GM18499 (cell line): Measurements from ENCODE around the gene REELD1.

Experiments
- ATAC-seq: cut with Tn5 transposase; IDR thresholded peaks from one replicate; pipeline ENCODE4 v1.9.1; 2021; ENCODE audit warnings: moderate number of reproducible peaks; ENCODE audit not compliant: insufficient read depth, unreplicated experiment

The REELD1 gene

GRCh38 chr4:146214238-146214637, at the start of gene REELD1:
Gene REELD1, plus strand, starts transcription at chr4:146214538. Its CDS starts 2,415 bp downstream, at chr4:146216953.
- ATAC-seq, result no peak

- no peak for ATAC-seq
Observed at GRCh38 chr4:146165221-146165620, 49.1 kb upstream of the REELD1 start.

DNA sequence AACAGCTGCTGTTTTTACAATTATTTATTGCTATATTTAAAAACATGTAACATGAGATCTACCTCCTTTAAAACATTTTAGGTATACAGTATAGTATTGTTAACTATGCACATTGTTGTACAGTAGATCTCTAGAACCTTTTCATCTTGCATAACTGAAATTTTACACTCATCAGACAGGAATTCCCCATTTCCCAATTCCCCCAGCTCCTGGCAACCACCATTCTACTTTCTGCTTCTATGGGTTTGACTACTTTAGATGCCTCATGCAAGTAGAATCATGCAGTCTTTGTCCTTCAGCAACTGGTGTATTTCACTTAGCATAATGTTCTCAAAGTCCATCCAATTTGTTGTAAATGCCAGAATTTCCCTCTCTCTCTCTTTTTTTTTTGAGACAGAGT, 48.5 kb upstream of the REELD1 start:
- ATAC-seq, result no peak

- no peak for ATAC-seq
Observed at GRCh38 chr4:146170149-146170548, 44.2 kb upstream of the REELD1 start.

DNA sequence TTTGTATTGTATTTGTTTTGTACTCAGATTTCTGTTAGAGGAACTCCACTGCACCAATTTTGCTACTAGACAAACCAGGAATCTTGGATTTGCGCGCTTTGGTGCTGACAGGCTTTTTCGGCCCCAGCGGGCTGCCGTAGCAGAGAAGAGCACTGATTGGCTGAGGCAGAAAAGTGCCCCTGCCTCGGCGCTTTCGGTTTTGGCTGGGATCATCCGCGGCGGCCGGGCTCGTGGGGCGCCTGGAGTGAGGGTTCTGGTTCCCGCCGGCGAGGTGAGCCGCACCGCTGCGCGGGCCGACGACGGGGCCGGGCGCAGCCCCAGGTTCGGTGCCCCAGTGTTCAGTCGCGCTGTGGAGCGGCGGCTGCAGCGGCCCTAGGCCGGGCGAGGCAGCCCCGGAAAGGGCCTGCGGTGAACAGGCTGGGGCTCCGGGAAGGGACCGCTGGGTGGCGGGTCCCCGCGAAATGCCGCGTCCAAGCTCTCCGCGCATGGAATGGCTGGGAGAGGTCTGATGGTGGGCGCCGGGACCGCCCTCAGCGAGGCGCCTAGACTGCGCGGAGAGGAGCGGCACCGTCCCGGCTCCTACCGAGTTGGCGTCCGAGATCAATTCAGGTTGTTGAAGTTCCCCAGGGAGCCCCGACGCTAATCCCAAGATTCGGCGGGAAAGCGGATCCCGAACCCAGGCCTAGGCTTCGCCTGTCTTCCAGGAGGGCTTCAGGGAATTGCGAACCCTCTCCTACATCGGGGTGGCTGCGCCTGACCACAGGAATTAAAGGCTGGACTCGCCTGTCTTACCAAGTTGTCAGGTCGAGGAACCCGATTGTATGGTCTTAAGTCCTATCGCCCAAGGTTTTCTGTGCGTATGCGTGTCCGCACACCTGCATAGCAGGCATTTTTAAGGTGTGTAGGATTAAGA, 38.5 kb upstream of the REELD1 start, which contains the start of gene LSM6:
Gene LSM6 (plus strand): TSS at position 178 of the 913 bp plus-strand sequence. CDS start 7,204 bp downstream, outside the sequence.
- ATAC-seq, result peak; percentile 85

- no peak for ATAC-seq
Observed at GRCh38 chr4:146176891-146177290, 37.4 kb upstream of the REELD1 start.

GRCh38 chr4:146178126-146178525, 36.2 kb upstream of the REELD1 start:
- no peak for ATAC-seq

- ATAC-seq, result no peak
Observed at GRCh38 chr4:146179784-146180370, 34.5 kb upstream of the REELD1 start.

DNA sequence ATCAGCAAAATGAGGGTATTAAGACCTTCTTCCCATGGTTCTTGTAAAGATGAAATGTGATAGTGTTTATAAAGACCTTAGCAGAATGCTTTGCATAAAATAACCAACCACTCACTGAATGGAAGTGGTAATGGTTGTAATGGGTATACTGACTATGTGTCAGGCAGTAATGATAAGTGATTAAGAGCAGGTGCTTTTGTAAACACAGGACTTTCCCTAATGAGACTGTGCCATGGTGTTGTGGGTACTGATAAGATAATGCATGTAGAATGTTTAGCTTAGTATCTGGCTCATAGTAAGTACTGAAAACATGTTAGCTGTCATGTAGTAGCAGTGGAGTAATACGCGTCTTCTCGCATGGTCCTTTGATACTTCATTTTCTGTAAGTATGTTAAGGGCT, 31.9 kb upstream of the REELD1 start:
- ATAC-seq, result no peak

- ATAC-seq, result no peak
Observed at GRCh38 chr4:146183209-146183608, 31.1 kb upstream of the REELD1 start.

- ATAC-seq, result no peak
Observed at GRCh38 chr4:146186041-146186440, 28.3 kb upstream of the REELD1 start.

- no peak for ATAC-seq
Observed at GRCh38 chr4:146186596-146186995, 27.7 kb upstream of the REELD1 start.

DNA sequence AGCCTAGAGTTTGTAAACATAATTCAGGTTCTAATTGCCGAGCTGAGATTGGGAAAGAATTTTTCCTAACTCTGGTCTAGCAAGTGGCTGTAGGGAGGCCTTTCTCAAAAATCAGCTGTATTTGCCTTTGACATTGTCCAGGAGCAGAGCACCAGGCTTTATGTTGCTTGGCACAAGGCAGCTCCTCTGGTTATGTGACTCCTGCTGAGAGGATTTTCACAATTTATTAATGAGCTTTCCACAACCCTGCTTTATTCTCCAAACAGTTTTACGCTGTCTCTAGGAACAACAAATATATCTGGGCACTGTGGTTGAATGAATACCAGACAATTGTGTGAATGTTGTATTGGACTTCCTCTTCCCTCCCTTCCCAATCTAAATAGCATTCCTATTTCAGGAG, 23.9 kb upstream of the REELD1 start:
- no peak for ATAC-seq

DNA sequence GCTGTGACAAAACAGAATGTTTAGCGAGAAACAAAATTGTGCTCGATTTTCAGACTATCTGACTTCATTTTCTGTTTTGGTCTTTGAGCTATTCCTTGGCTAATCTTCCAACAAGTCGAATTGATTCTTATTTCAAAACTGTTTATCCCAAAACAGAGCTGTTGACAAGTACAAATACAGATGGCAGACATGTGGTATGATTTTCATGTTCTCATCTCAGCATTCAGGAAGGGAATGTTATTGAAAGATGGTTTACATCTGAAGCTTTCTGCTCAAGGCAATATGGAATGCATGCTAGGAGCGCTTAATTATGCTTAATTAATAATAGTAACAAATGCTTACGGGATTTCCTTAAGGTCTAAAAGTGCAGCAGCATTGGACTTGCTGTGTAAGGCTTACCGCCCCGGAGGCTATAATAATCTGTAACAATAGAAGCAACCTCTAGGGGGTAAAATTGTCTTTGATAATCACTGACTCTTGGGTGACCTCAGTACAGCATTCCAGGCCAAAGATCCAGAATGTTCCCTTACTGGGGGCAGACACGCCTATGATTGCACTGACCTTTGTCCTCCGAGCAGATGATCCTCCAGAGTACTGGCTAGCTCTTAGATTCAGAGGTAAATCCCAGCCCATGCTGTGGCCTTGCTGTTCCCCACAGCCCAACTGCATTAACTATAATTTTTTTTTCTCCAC, 22.4 kb upstream of the REELD1 start:
- no peak for ATAC-seq

GRCh38 chr4:146193628-146194027, 20.7 kb upstream of the REELD1 start:
- no peak for ATAC-seq

DNA sequence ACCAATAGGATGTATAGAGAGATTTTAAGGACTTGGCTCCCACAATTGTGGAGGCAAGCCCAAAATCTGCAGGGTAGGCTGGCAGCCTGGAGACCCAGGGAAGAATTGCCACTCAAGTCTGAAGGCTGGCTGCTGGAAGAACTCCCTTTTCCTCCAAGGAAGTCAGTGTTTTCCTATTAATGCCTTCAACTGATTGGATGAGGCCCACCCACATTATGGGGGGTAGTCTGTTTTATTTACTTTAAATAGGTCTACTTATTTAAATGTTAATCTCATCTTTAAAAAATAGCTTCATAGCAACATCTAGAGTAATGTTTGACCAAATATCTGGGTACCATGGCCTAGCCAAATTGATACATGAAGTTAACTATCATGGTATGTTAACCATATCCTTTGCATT, 20.1 kb upstream of the REELD1 start:
- ATAC-seq, result no peak

GRCh38 chr4:146202665-146203064, 11.7 kb upstream of the REELD1 start:
- no peak for ATAC-seq

DNA sequence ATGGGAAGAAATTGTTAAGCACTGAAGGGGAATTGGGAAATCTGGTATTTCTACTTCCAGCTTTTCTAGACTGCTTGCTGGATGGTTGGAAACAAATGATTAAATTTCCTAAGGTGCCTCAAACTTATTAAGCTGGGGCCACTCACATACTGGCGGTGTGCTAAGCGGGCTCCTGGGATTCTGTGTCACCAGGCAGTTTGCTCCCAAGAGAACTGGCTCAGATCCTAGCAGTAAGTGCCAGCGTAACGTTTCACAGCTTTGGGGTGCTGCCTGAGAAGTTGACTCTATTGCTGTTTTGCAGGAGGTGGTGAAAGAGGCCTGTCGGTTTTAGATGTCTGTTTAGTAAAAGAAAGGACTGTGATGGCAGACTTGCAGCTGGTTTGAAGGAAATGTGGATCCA, 6.9 kb upstream of the REELD1 start:
- ATAC-seq, result no peak

GRCh38 chr4:146210890-146211289, 3.4 kb upstream of the REELD1 start:
- no peak for ATAC-seq

GRCh38 chr4:146211440-146211839, 2.9 kb upstream of the REELD1 start:
- ATAC-seq, result no peak

DNA sequence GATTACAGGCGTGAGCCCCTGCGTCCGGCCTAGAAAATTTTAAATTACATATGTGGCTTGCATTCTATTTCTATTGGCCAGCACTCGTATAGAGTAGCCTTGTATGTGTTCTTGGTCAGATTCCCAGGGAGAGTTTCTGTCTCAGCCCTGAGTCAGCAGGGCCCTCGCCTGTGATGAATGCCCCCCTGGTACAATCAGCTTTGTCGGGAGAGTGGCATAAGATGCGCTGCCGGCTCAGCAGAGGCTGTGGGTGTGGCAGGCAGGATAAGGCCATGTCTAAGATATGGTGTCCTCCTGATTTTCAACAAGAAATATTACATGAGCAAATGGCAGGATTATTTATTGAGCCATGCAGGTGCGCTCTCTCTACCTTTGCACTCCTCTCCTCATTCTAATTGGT, 1.6 kb upstream of the REELD1 start:
- ATAC-seq, result no peak
